HT1080 (cell line): ENCODE measurements around the gene MALRD1. TPM values are rescaled to one million over a fixed set of nuclear protein-coding genes. Genes with fewer than 3 reads are reported as not detected.

ENCODE experiments used
- DNase-seq: peaks from one replicate; pipeline ENCODE4 v3.0.0-alpha.2; 2015; ENCODE audit warnings: low read depth
- total RNA-seq: library from RNA; depleted of rRNA; stranded (reverse); fragments of >200 nt; shearing (Covaris generic); gene quantifications from 2 replicates; pipeline ENCODE4 v1.2.3, GENCODE V29; 2014

MALRD1 gene
- total RNA-seq, 1 experiment from 2014 or later, result not detected

DNA sequence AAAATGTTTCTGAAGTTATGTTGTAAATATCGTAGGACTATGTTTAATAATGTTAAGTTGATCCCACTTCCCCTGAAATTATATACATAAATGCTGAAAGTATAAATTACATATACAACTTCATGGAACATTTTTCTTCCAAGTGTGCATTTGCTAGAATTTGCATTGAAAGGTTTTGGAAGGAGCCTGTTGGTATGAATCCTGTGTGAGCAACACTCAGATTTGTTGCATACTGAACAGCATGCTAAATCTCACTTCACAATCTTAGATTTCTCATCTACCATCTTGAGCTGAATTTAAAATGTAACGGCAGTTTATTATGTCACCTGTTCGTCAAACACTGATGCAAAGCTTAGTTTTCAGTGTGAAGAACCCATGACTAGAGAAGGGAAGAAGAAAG lies 172.6 kb downstream of the MALRD1 start:
- DNase-seq, result no peak

DNA sequence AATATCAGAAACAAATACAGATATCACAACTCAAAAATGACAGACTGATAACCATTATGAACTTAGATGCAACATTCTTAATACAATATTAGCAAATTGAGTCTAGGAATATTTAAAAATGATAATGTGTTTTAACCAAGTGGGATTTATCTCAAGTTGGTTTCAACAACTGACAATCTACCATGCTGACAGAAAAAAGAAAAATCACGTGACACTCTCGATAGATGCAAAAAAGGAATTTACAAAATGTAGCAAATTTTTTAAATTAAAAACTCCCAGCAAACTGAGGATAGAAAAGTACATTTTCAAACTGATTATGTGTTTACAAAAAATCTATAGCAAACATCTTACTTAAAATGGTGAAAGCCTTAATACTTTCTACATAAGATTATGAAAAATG lies 177.4 kb downstream of the MALRD1 start:
- no peak for DNase-seq

DNA sequence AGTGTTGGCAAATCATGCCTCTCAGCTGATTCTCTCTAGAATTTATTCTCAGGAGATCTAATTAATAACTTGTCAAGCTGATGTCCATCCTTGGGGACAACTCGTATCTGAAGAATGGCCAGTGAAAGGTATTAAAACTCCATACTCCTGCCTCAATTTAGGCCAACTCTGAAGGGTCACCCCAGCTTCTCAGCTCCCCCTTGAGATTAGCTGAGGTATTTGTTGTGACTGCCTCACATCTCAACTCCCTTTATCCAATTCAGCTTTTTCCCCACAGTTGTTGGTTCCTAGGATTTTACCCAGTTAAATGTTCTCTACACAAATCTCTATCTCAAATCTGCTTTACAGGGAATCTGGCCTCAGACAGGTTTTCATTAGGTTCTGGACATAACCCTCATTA lies 182.4 kb downstream of the MALRD1 start:
- DNase-seq, result no peak

GRCh38 chr10:19245889-19246752 lies 197.5 kb downstream of the MALRD1 start:
- no peak for DNase-seq

- no peak for DNase-seq
These were observed 199.2 kb downstream of the MALRD1 start for GRCh38 chr10:19247843-19248242.

DNA sequence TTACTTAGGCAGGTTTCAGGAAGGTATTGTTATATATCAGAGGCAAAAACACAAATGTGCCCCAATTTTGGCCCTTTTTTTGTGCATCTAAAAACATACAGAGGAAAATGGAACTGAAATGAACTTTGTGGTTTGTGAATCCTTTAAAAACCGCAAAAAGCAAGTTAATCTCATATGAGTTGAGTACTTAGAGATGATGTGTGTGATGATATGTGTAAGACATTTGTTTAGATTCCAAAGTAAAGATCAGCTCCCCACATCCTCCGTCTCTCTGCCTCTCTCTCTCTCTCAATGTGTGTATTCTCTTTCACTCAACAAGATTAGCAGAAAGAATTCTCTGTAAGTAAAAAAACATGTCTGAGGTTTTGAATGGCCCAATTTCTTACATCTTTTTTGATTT lies 201.9 kb downstream of the MALRD1 start:
- DNase-seq, result peak; percentile 34

- DNase-seq, result no peak
These were observed 203.9 kb downstream of the MALRD1 start for GRCh38 chr10:19252531-19252930.

- no peak for DNase-seq
These were observed 207.7 kb downstream of the MALRD1 start for GRCh38 chr10:19256331-19256730.

- no peak for DNase-seq
These were observed 214.7 kb downstream of the MALRD1 start for GRCh38 chr10:19263262-19263661.

GRCh38 chr10:19283285-19283684 lies 234.7 kb downstream of the MALRD1 start:
- no peak for DNase-seq

GRCh38 chr10:19283786-19284185 lies 235.2 kb downstream of the MALRD1 start:
- no peak for DNase-seq

GRCh38 chr10:19290770-19291169 lies 242.2 kb downstream of the MALRD1 start:
- no peak for DNase-seq

DNA sequence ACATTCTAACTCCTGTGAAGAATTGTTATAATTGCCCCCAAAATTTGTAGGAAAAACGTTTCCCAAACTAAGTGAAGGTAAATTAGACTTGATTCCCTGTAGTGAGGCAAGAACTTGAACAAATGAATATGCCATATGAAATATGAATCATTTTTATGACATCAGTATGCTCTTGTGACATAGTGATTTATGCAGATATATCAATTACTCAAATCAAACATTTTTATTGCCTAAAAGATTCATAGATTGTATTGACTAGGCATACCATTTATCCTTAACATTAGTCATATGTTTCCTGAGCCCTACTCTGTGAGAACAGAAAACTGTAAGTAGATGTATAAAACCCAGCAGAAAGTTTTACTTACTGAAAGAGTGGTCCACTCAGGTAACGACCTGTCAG lies 245.6 kb downstream of the MALRD1 start:
- DNase-seq, result no peak

- DNase-seq, result no peak
These were observed 251.0 kb downstream of the MALRD1 start for GRCh38 chr10:19299645-19300044.

GRCh38 chr10:19302117-19302516 lies 253.5 kb downstream of the MALRD1 start:
- peak; percentile 90 for DNase-seq

GRCh38 chr10:19310066-19310465 lies 261.5 kb downstream of the MALRD1 start:
- peak; percentile 27 for DNase-seq

- DNase-seq, result no peak
These were observed 267.7 kb downstream of the MALRD1 start for GRCh38 chr10:19316204-19316870.

- DNase-seq, result no peak
These were observed 269.4 kb downstream of the MALRD1 start for GRCh38 chr10:19317952-19318351.

DNA sequence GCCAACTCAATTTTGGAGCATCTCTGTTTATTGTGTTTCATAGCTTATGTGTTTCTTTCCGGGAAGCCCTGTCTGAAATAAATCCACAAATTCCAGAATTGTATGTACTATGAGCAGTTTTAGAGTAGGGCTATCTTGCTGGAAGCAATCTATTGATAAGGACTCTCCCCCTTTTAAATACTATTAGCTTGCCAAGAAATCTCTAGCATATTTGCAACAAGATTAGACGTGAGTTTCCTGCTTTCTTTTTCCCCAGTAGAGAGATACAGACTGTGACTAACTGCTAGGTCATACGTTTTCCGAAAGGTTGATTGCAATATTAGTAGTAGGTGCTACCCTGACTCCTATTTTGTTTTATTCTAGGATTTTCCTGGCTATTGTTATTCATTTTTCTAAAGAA lies 277.0 kb downstream of the MALRD1 start:
- peak; percentile 3 for DNase-seq

GRCh38 chr10:19328582-19328981 lies 280.0 kb downstream of the MALRD1 start:
- DNase-seq, result no peak

DNA sequence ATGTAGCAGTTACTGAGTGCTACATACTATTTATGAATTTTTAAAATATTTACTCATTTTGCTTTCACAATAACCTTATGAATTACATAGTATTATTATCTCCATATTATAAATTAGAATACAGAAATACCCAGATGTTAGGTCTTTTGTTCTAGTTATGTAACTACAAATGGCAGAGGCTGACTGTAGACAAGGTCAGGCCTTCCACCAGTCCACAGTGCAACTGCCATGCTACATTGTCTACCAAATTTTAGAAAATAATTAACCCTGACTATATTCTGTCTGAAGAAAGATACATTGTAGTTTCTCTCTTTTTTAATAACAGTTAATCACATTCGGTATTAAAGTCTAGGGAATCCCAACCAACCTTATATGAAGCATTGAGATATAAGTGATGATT lies 280.9 kb downstream of the MALRD1 start:
- DNase-seq, result no peak

DNA sequence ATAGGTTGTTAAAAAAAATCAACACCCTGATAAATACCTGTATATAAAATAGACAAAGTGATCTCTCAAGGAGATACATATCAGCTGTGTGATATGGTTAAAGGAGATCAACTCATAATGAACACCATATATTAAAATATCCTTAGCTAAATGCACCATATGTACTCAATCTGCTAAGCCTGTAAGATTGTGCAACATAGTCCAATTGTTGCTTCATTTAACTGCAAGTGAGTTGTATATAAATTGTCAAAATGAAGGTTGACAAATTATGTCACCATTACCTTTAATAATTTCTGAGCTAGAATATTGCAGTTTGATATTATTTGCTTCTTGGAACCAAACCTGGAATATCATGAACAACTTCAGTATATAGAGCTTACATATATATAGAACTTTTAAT lies 283.7 kb downstream of the MALRD1 start:
- no peak for DNase-seq

- DNase-seq, result no peak
These were observed 285.0 kb downstream of the MALRD1 start for GRCh38 chr10:19333631-19334030.
